Neuronal stem cell (in vitro differentiated cells): ENCODE measurements around the gene ARAP1.

ENCODE experiments used
- DNase-seq: peaks from one replicate; pipeline ENCODE4 v3.0.0-alpha.2; 2013; ENCODE audit warnings: low spot score
- H2AFZ ChIP-seq: one replicate; pipeline ENCODE4 v1.6.1; 2013; ENCODE audit warnings: mild to moderate bottlenecking, low read length, inconsistent platforms
- H2AK5ac ChIP-seq: 2 replicates; pipeline ENCODE4 v1.6.1; 2013; ENCODE audit warnings: low read depth, mild to moderate bottlenecking, inconsistent platforms, low read length, moderate library complexity, mixed read lengths
- H2BK120ac ChIP-seq: 2 replicates; pipeline ENCODE4 v1.6.1; 2013; ENCODE audit warnings: low read depth, mild to moderate bottlenecking, inconsistent platforms, low read length, moderate library complexity, mixed read lengths
- H2BK12ac ChIP-seq: one replicate; pipeline ENCODE4 v1.6.1; 2013; ENCODE audit warnings: low read length, inconsistent platforms
- H2BK15ac ChIP-seq: 2 replicates; pipeline ENCODE4 v1.6.1; 2013; ENCODE audit warnings: mild to moderate bottlenecking, low read length, inconsistent platforms, mixed read lengths
- H2BK5ac ChIP-seq: one replicate; pipeline ENCODE4 v1.6.1; 2013; ENCODE audit warnings: inconsistent platforms, mild to moderate bottlenecking, low read length, moderate library complexity
- H3K14ac ChIP-seq: one replicate; pipeline ENCODE4 v1.6.1; 2013; ENCODE audit warnings: low read length, inconsistent platforms
- H3K18ac ChIP-seq: 2 replicates; pipeline ENCODE4 v1.6.1; 2013; ENCODE audit warnings: low read length, inconsistent platforms
- H3K23ac ChIP-seq: 2 replicates; pipeline ENCODE4 v1.6.1; 2013; ENCODE audit warnings: low read depth, mild to moderate bottlenecking, mixed read lengths, low read length, inconsistent platforms; ENCODE audit not compliant: poor library complexity
- H3K27ac ChIP-seq: replicated peaks from 3 replicates; pipeline ENCODE4 v1.5.1; 2013; ENCODE audit warnings: low read length, inconsistent platforms
- H3K27me3 ChIP-seq, 3 experiments: 2 replicates each; pipeline ENCODE4 v1.6.1; 2013; ENCODE audit warnings: low read length in 3 of 3, mild to moderate bottlenecking in 2 of 3, inconsistent platforms in 1 of 3, low read depth in 1 of 3, mixed read lengths in 1 of 3, moderate library complexity in 1 of 3; ENCODE audit not compliant: control insufficient read depth in 3 of 3, insufficient read depth in 3 of 3
- H3K36me3 ChIP-seq, 2 donors: replicated peaks in 1 of 2; 2 replicates each; pipeline ENCODE4 v1.6.1; 2013; ENCODE audit warnings: low read length in 2 of 2; ENCODE audit not compliant: control insufficient read depth in 2 of 2, insufficient read depth in 2 of 2
- H3K4ac ChIP-seq: 2 replicates; pipeline ENCODE4 v1.6.1; 2013; ENCODE audit warnings: inconsistent platforms, mild to moderate bottlenecking, low read length, moderate library complexity
- H3K4me1 ChIP-seq, 2 donors: 1 replicate in 1 of 2; 2 replicates in 1 of 2; pipeline ENCODE4 v1.6.1; 2013; ENCODE audit warnings: low read length in 2 of 2, low read depth in 1 of 2; ENCODE audit not compliant: control insufficient read depth in 2 of 2, insufficient read depth in 1 of 2
- H3K4me2 ChIP-seq: one replicate; pipeline ENCODE4 v1.6.1; 2013; ENCODE audit warnings: mild to moderate bottlenecking, low read length, inconsistent platforms; ENCODE audit not compliant: insufficient read depth, poor library complexity, severe bottlenecking
- H3K4me3 ChIP-seq, 2 donors: 2 replicates each; pipeline ENCODE4 v1.5.1; 2013; ENCODE audit warnings: low read length in 2 of 2, mild to moderate bottlenecking in 2 of 2, inconsistent platforms in 1 of 2, moderate library complexity in 1 of 2
- H3K79me1 ChIP-seq: one replicate; pipeline ENCODE4 v1.6.1; 2013; ENCODE audit warnings: low read depth, mild to moderate bottlenecking, inconsistent platforms, low read length, moderate library complexity
- H3K9ac ChIP-seq: one replicate; pipeline ENCODE4 v1.6.1; 2013; ENCODE audit warnings: mild to moderate bottlenecking, low read depth, low read length, inconsistent platforms; ENCODE audit not compliant: poor library complexity
- H3K9me3 ChIP-seq, 2 donors: replicated peaks in 1 of 2; 2 replicates each; pipeline versions ENCODE3 to v1.6.1; 2013; ENCODE audit warnings: low read length in 2 of 2, mild to moderate bottlenecking in 2 of 2, inconsistent platforms in 1 of 2, low read depth in 1 of 2, mixed read lengths in 1 of 2, moderate library complexity in 1 of 2; ENCODE audit not compliant: control insufficient read depth in 2 of 2, insufficient read depth in 1 of 2
- H4K8ac ChIP-seq: one replicate; pipeline ENCODE4 v1.6.1; 2013; ENCODE audit warnings: low read depth, mild to moderate bottlenecking, inconsistent platforms, low read length, moderate library complexity
- H4K91ac ChIP-seq: one replicate; pipeline ENCODE4 v1.6.1; 2013; ENCODE audit warnings: low read length, low read depth, mild to moderate bottlenecking, inconsistent platforms; ENCODE audit not compliant: poor library complexity
- WGBS, 2 donors: extraction: QIAGEN DNeasy Blood & Tissue Kit; methylation state at CpG; one replicate each; pipeline ENCODE4 v1.1.7; 2013; ENCODE audit warnings: missing lambda C conversion rate in 2 of 2, mixed read lengths in 1 of 2; ENCODE audit not compliant: insufficient read length in 2 of 2, insufficient replicate concordance in 1 of 2; ENCODE audit errors: extremely low coverage in 2 of 2; 5-methylcytosine and 5-hydroxymethylcytosine counted together

Gene ARAP1

GRCh38 chr11:72653649-72654048, 98.6 kb downstream of the ARAP1 start:
- WGBS, 2 donors = no CpG with 5 or more reads among the region's 3 CpGs
- H3K79me1 ChIP-seq = no peaks in the 10 kb centered on the region
- H3K9ac ChIP-seq = no peak overlapping the region
- no peak overlapping the region for H3K4ac ChIP-seq
- H4K91ac ChIP-seq = no peak overlapping the region
- H2BK12ac ChIP-seq = peak overlapping the region; percentile 64
- H3K4me1 ChIP-seq = peaks cover 24% of the 10 kb centered on the region in 2 donors
- H3K14ac ChIP-seq = no peak overlapping the region
- H3K18ac ChIP-seq = peak overlapping the region; percentile 78
- no peak for DNase-seq
- no peaks in the 10 kb centered on the region for H3K27me3 ChIP-seq
- H2BK5ac ChIP-seq = no peak overlapping the region
- no peak overlapping the region for H2BK120ac ChIP-seq
- H2AK5ac ChIP-seq = peak overlapping the region; percentile 36
- H3K9me3 ChIP-seq = no peaks in the 10 kb centered on the region
- H2AFZ ChIP-seq = no peak overlapping the region
- H3K4me3 ChIP-seq = no peak overlapping the region
- no peaks in the 10 kb centered on the region for H3K36me3 ChIP-seq
- H2BK15ac ChIP-seq = no peak overlapping the region
- no peak overlapping the region for H3K27ac ChIP-seq
- no peak overlapping the region for H3K4me2 ChIP-seq
- no peak overlapping the region for H3K23ac ChIP-seq
- no peak overlapping the region for H4K8ac ChIP-seq

- Histone ChIP-seq H3K18ac (peak overlapping the region; percentile 78), H3K4ac (no peak overlapping the region), H2AK5ac (peak overlapping the region; percentile 36), H4K91ac (no peak overlapping the region), H4K8ac (no peak overlapping the region), H2BK5ac (no peak overlapping the region), H3K4me2 (no peak overlapping the region), H3K9me3 (no peaks in the 10 kb centered on the region), H3K4me3 (no peak overlapping the region), H2BK15ac (no peak overlapping the region), H3K27ac (no peak overlapping the region), H2AFZ (peak overlapping the region; percentile 21), H3K27me3 (no peaks in the 10 kb centered on the region), H3K14ac (no peak overlapping the region), H3K23ac (no peak overlapping the region), H2BK120ac (no peak overlapping the region), H3K4me1 (peaks cover 24% of the 10 kb centered on the region in 2 donors), H2BK12ac (peak overlapping the region; percentile 64), H3K36me3 (no peaks in the 10 kb centered on the region), H3K79me1 (no peaks in the 10 kb centered on the region), H3K9ac (peak overlapping the region; percentile 71)
- peak; percentile 69 for DNase-seq
- WGBS, 2 donors = no CpG with 5 or more reads among the region's 13 CpGs
Observed at GRCh38 chr11:72652873-72653630, 99.2 kb downstream of the ARAP1 start.

- H4K91ac ChIP-seq = no peak overlapping the region
- no peaks in the 10 kb centered on the region for H3K9me3 ChIP-seq
- H3K18ac ChIP-seq = no peak overlapping the region
- H2AFZ ChIP-seq = no peak overlapping the region
- no peak overlapping the region for H3K9ac ChIP-seq
- H3K27me3 ChIP-seq = no peaks in the 10 kb centered on the region
- H3K23ac ChIP-seq = no peak overlapping the region
- H4K8ac ChIP-seq = no peak overlapping the region
- no peaks in the 10 kb centered on the region for H3K36me3 ChIP-seq
- H2AK5ac ChIP-seq = no peak overlapping the region
- H3K4ac ChIP-seq = no peak overlapping the region
- H3K4me2 ChIP-seq = no peak overlapping the region
- H3K14ac ChIP-seq = no peak overlapping the region
- peaks cover 18 to 22% of the 10 kb centered on the region in 2 donors for H3K4me1 ChIP-seq
- no peak for DNase-seq
- no peak overlapping the region for H2BK12ac ChIP-seq
- no peak overlapping the region for H3K27ac ChIP-seq
- no peak overlapping the region for H3K4me3 ChIP-seq
- H2BK120ac ChIP-seq = no peak overlapping the region
- no peak overlapping the region for H2BK5ac ChIP-seq
- H3K79me1 ChIP-seq = no peaks in the 10 kb centered on the region
- H2BK15ac ChIP-seq = no peak overlapping the region
Observed at GRCh38 chr11:72652133-72652532, 100.1 kb downstream of the ARAP1 start.

GRCh38 chr11:72649215-72649976, 102.8 kb downstream of the ARAP1 start:
- Histone ChIP-seq H2BK120ac (no peak overlapping the region), H2AFZ (no peak overlapping the region), H3K18ac (no peak overlapping the region), H3K27me3 (no peaks in the 10 kb centered on the region), H4K8ac (no peak overlapping the region), H3K27ac (no peak overlapping the region), H2AK5ac (peak overlapping the region; percentile 8), H3K9me3 (no peaks in the 10 kb centered on the region), H3K4me3 (no peak overlapping the region), H2BK15ac (peak overlapping the region; percentile 73), H3K4ac (no peak overlapping the region), H3K4me2 (no peak overlapping the region), H3K14ac (no peak overlapping the region), H3K9ac (no peak overlapping the region), H2BK12ac (no peak overlapping the region), H3K23ac (no peak overlapping the region), H3K4me1 (peaks cover 14 to 15% of the 10 kb centered on the region in 2 donors), H2BK5ac (no peak overlapping the region), H3K36me3 (no peaks in the 10 kb centered on the region), H3K79me1 (no peaks in the 10 kb centered on the region), H4K91ac (peak overlapping the region; percentile 76)
- no CpG with 5 or more reads among the region's 5 CpGs for WGBS, 2 donors
- DNase-seq = no peak
